HG03280 (cell line): Measurements from ENCODE around the gene AHI1.

Experiments
- ATAC-seq: cut with Tn5 transposase; IDR thresholded peaks from one replicate; pipeline ENCODE4 v1.9.1; 2021; ENCODE audit warnings: mild to moderate bottlenecking, moderate library complexity; ENCODE audit not compliant: unreplicated experiment

Gene AHI1

DNA sequence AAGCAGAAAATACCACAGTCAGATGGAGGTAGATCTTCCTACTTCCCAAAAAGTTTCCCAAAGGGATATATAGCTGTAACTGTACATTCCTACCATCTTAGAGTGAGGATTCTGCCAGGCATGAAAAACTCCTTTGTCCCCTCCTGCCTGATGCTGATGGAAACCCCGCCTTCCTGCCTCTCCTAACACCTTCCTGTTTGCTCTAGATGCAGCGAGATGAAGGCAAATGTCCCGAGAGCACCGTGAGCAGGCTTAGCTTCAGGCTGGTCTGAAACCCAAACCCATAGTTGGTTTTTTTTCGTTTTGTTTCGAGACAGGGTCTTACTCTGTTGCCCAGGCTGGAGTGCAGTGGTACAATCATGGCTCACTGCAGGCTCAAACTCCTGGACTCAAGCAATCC, 260.8 kb downstream of the AHI1 start:
- ATAC-seq = no peak

DNA sequence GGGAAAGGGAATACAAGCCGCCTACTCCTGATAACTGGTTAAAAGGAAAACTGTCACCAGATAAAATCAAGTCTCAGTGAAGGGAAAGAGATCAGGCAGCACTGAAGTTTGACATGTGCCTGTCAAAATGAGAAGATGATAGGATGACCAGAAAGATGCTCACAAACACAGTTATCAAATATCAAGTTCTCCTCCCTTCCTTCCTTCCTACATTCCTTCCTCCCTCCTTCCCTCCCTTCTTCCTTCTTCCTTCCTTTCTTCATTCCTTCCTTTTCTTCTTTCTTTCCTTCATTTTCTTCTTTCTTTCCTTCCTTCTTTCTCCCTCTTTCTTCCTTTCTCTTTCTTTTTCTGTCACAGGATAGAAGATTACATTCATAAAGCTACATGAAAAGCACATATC, 261.2 kb downstream of the AHI1 start:
- no peak for ATAC-seq

DNA sequence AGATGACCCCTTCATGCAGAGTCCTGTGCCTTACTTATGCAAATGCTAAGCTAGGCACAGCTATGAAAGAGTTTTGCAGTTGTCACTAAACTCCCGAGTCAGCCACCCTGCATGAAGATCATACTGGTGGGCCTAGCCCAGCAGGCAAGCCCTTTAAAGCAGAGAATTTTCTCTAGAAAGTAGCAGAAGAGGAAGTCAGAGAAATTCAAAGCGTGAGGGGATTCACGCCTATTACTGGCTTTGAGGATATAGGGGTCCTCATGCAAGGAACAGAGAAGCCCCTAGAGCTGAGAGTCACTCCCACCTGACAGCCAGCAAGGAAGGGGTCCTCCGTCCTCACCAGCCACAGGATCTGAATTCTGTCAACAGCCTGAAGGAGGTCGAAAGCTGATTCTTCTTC, 261.8 kb downstream of the AHI1 start:
- ATAC-seq = no peak

DNA sequence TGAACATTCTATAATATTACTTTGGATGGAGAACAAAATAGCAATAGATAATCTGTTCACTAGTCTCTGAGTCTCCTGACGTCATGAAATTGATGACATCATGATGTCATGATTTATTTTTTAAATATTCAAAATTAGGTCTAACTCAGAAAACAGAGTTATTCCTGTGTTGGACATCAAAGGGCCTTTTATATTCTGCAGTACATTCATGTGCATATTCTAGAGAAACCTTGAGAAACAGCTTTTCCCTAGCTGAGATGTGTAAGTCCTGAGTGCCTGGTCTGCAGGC, 263.1 kb downstream of the AHI1 start:
- ATAC-seq = no peak

DNA sequence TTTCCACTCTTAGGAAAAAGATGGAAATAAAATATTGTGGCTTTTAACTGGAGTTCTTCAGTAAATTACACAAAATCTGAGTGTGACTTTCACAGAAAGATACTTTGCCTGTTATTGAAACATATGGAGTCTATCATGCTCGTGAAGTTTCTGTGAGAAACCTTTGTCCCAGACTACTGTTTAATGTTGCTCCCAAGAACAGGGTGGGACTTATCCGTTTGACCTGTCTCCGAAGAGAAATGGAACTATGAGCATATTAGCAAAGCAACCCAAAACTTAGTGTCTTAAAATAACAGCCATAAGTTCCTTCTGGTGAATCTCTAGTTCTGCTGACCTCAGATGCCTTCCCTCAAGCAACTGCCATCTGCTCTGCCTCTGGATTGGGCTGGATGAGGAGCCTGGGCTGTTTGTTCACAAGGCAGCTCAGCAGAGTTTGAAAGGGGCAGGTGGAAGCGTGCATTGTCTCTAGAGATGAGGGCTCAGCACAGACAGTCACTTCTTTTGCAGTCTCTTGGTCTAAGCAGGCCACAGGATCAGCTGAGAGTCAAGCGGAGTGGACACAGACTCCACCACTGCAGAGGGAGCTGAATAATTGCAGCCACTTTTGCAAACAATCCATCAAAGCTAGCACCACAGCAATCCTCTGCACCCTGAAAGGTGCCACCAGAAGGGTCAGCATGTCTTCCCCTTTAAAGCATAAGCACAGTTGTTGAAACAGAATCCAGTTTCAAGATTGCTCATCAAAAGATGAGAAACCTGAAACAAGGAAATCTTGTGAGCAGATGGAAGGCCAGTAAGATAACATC, 263.7 kb downstream of the AHI1 start:
- peak; percentile 56 for ATAC-seq
